Measurements from ENCODE around the gene NCAPG2. TPM values are rescaled to one million over a fixed set of nuclear protein-coding genes. Genes with fewer than 3 reads are reported as not detected.

The NCAPG2 gene
- total and polyA plus RNA-seq, 2 of the 13 experiments (the other 11 are each of a cell fraction or from before 2014, with no cell fraction given): 15.1 to 30.7 TPM

DNA sequence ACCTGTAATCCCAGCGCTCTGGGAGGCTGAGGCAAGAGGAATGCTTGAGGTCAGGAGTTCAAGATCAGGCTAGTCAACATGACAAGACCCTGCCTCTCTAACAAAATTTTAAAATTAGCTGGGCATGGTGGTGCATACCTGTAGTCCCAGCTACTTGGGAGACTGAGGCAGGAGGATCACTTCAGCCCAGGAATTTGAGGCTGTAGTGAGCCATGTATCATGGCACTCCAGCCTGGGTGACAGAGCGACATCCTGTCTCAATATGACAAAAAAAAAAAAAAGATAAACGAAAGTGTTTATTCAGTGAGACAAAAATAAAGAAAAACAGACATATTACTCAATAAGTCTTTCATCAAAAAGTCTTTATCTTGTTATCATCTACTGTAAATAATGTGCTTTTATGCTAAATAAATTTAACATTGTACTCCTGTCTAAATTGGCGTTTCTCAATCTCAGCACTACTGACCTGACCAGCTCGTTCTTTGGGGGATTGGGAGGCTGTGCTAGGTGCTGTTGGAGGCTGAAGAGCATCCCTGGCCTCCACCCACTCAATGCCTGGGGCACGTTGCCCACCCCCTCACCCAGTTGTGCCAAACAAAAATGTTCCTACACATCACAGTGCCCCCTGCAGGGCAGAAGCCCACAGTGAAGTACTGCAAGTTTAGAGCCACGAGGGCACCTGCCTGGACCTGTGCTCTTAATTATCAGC, 57.7 kb downstream of the NCAPG2 start:
- H3K4me2 ChIP-seq (ENCODE audit: low read depth, low read length): no peak overlapping the region
- intact Hi-C loops (cut with micrococcal nuclease; ENCODE audit: unreplicated experiment) (loop anchor here (5.0 kb wide), 2 partner anchors 55 to 150 kb away; no protein-coding TSS in a partner anchor), in situ Hi-C loops (cut with HindIII; ENCODE audit: extremely low pct_ligation_motif_present, low pct_unique_long_range_greater_than_20kb) (no loop called here)
- peak; percentile 85 for ATAC-seq
- H3K9me3 ChIP-seq (ENCODE audit: low read length): no peaks in the 10 kb centered on the region
- DNase-seq (ENCODE audit: low spot score): peak; percentile 39
- no peaks in the 10 kb centered on the region for H3K27me3 ChIP-seq (ENCODE audit: control insufficient read depth in 1 of 2, insufficient read depth in 2 of 2, low read length in 2 of 2)
- CTCF ChIA-PET (ENCODE audit: low intra/inter-chr PET ratio, low total read pairs): interaction anchor here (1.6 kb wide), 1 partner anchor 75 kb away, joined by 4 read pairs; no protein-coding TSS in a partner anchor
- H3K79me2 ChIP-seq (ENCODE audit: insufficient read depth, low read length): peaks cover 6% of the 10 kb centered on the region
- FAIRE-seq: peak; percentile 67
- peaks cover 47% of the 10 kb centered on the region for H3K4me1 ChIP-seq (ENCODE audit: insufficient read depth, low read length)
- H4K20me1 ChIP-seq (ENCODE audit: insufficient read depth, low read length): no peaks in the 10 kb centered on the region
- POLR2A ChIA-PET: interaction anchor here (0.6 to 2.1 kb wide), 4 partner anchors 10 to 66 kb away, joined by 3 to 12 read pairs (median 5); no protein-coding TSS in a partner anchor
- H3K36me3 ChIP-seq (replicated peaks in 1 of 2; ENCODE audit: control insufficient read depth in 1 of 2, insufficient read depth in 2 of 2, low read length in 2 of 2): peaks cover 9 to 46% of the 10 kb centered on the region in 2 experiments
- no peak overlapping the region for H2AFZ ChIP-seq (ENCODE audit: low read length)
- no TSS peak for BruUV-seq (replicated peaks)
- 54% methylated on average over 7 of the region's 7 CpGs for WGBS (ENCODE audit: low lambda C conversion rate)
- H3K27ac ChIP-seq (ENCODE audit: extremely low read length, insufficient read depth, low read length): no peak overlapping the region
- H3K9ac ChIP-seq (ENCODE audit: insufficient read depth, low read depth, low read length): no peak overlapping the region
- no peak overlapping the region for H3K4me3 ChIP-seq (replicated peaks in 1 of 3; ENCODE audit: insufficient read depth in 1 of 3, low read depth in 2 of 3, low read length in 3 of 3)
- TF ChIP-seq RXRB (CRISPR knock-in tag; IDR thresholded peaks at IDR 0.05; ENCODE audit: borderline replicate concordance) (peak; percentile 49; the same call in 1 of the 2 replicates), GATAD2A (CRISPR knock-in tag; IDR thresholded peaks at IDR 0.05) (peak; percentile 79), ZNF547 (CRISPR knock-in tag; IDR thresholded peaks at IDR 0.05) (no peak), ARID3A (IDR thresholded peaks at IDR 0.05; ENCODE audit: low read depth, low read length) (peak; percentile 76), ZGPAT (CRISPR knock-in tag; IDR thresholded peaks at IDR 0.05) (peak; percentile 68; the same call in 1 of the 2 replicates), SOX5 (CRISPR knock-in tag; IDR thresholded peaks at IDR 0.05; ENCODE audit: borderline replicate concordance) (peak; percentile 53; the same call in 1 of the 2 replicates), SMARCC2 (IDR thresholded peaks at IDR 0.05) (no peak)
- TF ChIP-seq, protein P1, sequence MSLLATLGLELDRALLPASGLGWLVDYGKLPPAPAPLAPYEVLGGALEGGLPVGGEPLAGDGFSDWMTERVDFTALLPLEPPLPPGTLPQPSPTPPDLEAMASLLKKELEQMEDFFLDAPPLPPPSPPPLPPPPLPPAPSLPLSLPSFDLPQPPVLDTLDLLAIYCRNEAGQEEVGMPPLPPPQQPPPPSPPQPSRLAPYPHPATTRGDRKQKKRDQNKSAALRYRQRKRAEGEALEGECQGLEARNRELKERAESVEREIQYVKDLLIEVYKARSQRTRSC (CRISPR knock-in tag; IDR thresholded peaks at IDR 0.05; ENCODE audit: low read depth): no peak
- TF ChIP-seq, protein P2, sequence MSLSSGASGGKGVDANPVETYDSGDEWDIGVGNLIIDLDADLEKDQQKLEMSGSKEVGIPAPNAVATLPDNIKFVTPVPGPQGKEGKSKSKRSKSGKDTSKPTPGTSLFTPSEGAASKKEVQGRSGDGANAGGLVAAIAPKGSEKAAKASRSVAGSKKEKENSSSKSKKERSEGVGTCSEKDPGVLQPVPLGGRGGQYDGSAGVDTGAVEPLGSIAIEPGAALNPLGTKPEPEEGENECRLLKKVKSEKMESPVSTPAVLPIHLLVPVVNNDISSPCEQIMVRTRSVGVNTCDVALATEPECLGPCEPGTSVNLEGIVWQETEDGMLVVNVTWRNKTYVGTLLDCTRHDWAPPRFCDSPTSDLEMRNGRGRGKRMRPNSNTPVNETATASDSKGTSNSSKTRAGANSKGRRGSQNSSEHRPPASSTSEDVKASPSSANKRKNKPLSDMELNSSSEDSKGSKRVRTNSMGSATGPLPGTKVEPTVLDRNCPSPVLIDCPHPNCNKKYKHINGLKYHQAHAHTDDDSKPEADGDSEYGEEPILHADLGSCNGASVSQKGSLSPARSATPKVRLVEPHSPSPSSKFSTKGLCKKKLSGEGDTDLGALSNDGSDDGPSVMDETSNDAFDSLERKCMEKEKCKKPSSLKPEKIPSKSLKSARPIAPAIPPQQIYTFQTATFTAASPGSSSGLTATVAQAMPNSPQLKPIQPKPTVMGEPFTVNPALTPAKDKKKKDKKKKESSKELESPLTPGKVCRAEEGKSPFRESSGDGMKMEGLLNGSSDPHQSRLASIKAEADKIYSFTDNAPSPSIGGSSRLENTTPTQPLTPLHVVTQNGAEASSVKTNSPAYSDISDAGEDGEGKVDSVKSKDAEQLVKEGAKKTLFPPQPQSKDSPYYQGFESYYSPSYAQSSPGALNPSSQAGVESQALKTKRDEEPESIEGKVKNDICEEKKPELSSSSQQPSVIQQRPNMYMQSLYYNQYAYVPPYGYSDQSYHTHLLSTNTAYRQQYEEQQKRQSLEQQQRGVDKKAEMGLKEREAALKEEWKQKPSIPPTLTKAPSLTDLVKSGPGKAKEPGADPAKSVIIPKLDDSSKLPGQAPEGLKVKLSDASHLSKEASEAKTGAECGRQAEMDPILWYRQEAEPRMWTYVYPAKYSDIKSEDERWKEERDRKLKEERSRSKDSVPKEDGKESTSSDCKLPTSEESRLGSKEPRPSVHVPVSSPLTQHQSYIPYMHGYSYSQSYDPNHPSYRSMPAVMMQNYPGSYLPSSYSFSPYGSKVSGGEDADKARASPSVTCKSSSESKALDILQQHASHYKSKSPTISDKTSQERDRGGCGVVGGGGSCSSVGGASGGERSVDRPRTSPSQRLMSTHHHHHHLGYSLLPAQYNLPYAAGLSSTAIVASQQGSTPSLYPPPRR (CRISPR knock-in tag; IDR thresholded peaks at IDR 0.05; ENCODE audit: borderline replicate concordance): peak; percentile 64; the same call in 1 of the 2 replicates
- TF ChIP-seq, protein P3, sequence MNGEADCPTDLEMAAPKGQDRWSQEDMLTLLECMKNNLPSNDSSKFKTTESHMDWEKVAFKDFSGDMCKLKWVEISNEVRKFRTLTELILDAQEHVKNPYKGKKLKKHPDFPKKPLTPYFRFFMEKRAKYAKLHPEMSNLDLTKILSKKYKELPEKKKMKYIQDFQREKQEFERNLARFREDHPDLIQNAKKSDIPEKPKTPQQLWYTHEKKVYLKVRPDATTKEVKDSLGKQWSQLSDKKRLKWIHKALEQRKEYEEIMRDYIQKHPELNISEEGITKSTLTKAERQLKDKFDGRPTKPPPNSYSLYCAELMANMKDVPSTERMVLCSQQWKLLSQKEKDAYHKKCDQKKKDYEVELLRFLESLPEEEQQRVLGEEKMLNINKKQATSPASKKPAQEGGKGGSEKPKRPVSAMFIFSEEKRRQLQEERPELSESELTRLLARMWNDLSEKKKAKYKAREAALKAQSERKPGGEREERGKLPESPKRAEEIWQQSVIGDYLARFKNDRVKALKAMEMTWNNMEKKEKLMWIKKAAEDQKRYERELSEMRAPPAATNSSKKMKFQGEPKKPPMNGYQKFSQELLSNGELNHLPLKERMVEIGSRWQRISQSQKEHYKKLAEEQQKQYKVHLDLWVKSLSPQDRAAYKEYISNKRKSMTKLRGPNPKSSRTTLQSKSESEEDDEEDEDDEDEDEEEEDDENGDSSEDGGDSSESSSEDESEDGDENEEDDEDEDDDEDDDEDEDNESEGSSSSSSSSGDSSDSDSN (CRISPR knock-in tag; IDR thresholded peaks at IDR 0.05): peak; percentile 43; the same call in 1 of the 2 replicates

All from HepG2 (cell line).